ENCODE data around the gene UBTD2.
A peak's percentile ranks its signal among the peaks of the same experiment; 100 is the strongest.

Gene UBTD2

DNA sequence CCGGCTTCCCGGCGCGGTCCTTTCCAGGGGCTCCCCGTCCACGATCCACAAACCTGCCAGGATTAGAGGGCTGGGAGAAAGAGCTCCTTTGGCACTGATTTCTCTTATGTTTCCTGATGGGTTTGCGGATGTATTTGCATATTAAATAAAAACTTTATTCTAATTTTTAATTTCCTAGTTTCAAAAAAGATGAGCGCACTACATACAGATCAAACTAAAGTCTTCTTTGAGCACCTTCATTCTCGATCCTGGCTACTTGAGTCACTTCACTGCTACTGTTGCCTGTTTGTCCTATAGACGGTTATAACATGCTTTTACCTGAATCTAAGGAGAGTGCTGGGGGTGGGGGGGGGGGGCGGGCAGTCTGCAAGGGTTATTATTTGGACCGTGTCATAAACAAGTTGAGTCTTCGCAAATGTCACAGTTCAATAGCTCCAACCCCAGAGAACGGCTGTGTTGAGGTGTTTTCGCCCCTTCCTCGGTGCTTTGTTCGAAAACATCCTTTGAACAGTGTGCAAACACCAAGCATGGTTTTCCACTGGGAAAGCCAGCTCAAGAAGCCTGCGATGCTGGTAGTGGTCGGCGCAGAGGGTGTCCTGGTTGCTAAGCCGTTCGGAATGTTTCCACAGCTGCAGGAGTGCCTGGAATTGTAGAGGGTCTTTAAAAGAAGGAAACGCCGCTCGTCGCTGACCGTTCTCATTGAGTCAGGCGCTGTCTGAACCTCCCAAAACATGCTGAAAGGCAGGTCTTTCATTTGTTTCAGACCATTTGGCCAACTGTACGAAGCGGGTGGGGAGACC is 94.5 kb downstream of the UBTD2 start:
- no peak for DNase-seq

DNA sequence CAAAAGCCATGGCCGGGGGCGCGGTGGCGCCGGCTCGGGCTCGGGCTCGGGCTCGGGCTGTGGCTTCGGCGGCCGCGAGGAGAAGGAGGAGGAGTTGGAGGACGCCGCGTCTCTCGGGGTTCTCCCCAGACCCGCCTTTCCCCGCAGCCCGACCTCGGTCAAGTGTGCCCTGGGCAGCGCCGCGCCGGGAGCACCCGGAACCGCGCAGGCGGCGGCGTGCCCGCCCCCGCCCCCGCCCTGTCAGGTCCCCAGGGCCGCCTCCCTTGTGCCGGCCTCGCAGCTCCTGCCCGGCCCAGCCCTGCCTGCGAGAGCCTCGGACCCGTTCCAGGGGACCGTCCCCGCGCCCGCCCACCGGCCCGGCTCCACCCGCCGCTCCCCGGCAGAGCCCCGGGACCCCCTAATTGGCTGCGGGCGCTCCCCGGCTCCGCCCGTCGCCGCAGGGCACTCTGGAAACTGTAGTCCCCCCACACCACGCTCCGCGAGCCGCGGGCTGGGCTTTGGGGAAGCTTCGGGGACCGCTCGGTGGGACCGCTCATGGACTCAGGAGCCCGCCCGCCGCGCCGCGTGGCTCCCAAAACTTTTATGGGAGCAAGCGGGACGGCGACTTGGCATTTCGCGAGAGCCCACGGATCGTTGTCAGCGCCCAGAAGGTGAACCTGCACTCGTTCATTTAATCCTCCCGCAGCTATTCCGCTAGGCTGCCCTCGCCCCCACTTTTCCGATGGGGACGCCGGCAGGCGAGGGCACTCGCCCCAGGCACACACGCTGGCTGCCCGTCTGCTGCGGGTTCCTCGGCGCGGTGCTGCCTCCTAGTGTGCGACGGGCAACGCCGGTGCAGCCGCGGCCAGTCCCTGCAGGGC is 95.3 kb downstream of the UBTD2 start, which contains the start of gene STK10:
STK10 (minus strand) TSS at position 192 of the 860 bp plus-strand sequence; CDS start at position 10, 182 bp downstream.
- DNase-seq: peak; percentile 79 to 82

DNA sequence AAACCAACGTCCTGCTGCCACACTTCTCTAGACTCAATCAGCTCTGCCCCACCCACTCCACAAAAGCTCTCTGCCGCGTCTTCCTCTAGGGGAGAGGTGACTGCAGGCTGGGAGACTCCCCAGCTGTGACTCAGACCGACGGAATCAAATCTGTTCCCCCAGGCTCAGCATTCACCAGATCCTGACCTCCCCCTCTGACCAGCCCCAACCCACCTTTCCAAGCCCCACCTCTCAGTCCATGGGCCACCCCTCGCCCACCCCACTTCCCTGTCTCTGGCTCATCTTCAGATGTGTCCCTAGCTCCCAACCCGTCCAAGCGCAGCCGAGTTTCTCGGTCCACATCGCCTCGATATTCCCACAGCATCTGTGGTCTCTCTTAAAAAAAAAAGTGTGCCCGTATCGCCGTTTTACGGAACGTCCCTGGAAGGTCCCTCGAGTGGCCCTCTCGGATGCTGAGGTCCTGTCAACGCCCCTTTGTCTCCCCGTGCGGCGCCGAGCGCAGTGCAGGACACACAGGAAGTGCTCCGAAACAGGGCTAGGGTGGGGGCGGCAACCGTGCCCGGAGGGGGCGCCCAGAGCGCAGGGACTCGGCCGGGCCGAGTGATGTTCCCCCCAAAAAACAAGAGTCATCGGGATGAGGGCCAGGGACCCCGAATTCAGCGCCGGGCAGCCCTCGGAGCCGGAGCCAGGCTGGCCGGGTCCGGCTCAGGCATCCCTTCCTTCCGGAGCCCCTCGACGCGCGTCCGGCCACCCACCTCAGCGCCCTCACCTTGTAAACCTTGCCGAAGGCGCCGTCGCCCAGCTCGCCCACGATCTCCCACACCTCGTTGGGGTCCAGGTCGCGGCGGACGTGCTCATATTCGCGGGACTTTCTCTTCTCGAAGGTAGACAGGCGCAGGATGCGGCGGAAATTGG is 96.2 kb downstream of the UBTD2 start:
- DNase-seq: peak in 1 of 2 donors; percentile 64

DNA sequence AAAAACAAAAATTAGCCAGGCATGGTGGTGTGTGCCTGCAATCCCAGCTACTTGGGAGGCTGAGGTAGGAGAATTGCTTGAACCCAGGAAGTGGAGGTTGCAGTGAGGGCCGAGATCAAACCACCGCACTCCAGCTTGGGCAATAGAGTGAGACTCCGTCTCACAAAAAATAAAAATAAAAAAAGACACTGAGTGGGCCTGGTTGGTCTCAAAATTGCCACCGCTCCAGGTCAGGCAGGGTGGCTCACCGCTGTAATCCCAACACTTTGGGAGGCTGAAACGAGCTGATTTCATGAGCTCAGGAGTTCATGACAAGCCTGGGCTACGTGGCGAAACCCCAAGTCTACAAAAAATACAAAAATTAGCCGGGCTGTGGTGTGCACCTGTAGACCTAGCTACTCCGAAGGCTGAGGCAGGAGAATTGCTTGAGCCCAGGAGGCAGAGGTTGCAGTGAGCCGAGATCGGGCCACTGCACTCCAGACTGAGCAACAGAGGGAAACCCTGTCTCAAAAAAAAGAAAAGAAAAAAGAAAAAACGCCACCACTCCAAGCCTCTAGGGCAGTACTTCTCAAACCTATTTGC is 97.4 kb downstream of the UBTD2 start:
- DNase-seq: no peak

DNA sequence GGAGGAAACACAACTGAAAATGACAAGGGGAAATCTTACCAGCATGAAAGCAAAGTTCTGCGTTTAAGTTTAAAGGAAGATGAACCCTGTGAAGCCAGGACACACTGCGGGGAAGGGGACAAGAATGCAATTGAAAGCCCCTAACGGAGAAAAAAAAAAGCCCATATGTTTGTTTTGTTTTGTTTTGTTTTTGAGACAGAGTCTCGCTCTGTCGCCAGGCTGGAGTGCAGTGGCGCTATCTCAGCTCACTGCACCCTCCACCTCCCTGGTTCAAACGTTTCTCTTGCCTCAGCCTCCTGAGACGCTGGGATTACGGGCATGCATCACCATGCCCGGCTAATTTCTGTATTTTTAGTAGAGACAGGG is 98.5 kb downstream of the UBTD2 start:
- DNase-seq: no peak

DNA sequence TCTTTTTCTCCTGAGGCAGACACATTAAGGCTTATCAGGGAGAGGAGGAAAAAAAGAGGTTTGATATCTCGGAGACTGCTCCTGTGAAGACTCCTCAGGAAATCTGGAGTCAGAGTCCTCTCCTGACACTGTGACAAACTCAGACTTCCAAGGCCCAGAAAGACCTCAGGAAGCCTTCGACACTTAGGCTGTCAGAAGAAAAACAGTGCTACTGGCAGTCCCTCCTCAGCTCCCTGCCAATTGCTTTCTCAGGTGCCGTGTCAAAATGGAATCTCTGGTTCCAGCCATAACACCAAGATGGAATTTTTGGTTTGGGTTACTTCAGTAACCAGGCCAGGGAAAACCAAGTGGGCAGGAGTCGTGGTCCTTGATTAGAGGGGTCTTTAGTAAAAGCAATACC is 99.7 kb downstream of the UBTD2 start:
- no peak for DNase-seq

DNA sequence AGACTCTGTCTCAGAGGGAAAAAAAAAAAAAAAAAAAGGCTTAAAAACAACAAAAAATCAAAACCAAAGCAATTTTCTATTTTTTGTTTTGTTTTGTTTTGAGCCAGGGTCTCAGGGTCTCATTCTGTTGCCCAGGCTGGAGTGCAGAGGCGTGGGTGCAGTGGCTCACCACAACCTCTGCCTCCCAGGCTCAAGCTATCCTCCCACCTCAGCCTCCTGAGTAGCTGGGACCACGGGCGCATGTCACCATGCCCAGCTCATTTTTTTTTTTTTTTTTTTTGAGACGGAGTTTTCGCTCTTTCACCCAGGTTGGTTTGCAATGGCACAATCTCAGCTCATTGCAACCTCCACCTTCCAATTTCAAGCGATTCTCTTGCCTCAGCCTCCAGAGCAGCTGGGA is 101.3 kb downstream of the UBTD2 start:
- DNase-seq: no peak

DNA sequence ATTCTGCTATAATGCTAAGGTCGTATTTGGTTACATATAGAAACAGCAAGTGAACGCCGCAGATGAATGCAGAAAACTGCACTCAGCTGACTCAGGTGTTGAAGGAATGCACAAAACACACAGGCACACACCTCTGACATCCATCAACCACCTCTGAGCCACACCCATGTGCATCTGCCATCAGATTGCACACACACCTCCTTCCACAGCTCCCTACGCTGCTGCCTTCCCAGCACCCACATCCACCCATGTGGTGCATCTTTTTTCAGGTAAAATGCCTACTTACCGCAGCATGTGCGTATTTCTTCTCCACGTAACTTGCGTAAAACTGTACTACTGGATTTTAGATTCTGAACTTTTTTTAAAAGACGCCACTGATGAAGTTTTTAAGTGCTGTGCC is 102.6 kb downstream of the UBTD2 start:
- no peak for DNase-seq

DNA sequence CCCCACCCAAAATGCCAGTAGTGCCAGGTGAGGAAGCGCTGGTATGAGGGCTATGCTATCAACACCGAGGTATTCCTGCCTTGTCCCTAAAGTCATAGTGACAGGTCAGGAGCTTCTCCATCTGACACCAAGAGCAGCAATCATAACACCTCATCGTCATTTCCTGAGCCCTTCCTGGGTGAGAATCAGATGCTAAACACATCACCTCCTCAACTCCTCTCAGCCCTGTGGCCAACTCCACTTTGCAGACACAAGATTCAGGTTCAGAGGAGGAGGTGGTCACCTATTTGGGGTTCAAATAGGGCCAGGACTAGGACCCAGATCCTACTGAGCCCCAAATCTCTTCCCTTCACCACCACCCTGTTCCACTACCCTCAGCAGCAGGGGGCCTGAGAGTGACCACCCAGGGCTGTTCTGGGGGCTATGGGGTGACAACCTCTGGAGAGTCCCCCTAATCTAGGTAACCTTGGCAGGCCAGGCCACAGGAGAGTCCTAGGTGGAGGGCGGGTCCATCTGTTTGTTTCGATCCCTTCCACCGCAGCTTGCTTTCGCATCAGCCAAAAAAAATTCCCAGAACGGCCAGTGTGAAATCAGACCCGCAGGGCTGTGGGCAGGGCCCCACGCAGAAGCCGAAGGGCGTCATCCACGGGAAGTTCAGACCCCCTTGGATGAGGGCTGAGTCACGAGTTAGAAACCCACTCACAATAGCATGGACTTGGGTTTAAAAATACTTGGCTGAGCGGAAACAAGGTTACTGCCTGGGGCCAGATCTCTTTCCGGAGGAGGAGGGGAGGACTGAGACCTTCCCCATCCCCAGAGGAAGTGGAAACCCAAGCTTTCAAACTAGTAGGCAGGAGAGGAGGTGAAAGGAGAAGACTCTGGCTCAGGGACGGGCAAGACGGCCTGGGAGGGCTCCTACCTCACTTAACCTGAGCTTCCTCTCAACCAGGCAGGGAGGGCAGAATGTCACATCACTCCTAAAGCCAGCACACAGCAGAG is 104.3 kb downstream of the UBTD2 start:
- DNase-seq: no peak

DNA sequence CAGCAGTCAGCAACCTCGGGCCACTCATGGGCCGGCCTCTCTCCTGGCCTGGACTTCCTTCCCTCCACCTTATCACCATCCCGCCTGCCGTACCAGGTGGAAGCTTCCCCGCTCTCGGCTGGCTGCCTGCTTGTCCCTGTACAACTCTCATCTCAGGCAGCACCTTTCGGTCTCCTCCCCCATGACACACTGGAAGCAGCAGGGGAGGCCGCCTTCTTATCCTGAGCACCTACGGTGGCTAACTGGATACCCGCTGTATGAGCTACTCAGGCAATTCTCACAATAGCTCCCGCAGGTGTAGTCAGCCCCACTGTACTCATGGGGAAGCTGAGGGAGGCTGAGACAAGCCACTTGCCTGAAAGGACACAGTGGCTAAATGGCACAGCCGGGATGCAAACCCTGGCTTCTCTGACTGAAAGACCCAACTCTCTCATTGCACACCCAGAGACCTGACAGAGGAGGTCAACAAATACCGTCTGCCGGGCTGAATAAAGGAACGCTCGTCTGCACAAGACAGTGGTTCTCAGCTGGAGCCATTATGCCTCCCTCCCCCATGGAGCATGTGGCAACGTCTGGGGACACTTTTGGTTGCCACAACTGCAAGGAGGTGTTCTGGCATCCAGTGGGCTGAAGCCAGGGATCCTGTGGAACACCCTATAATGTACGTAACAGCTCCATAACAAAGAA is 105.1 kb downstream of the UBTD2 start:
- no peak for DNase-seq

DNA sequence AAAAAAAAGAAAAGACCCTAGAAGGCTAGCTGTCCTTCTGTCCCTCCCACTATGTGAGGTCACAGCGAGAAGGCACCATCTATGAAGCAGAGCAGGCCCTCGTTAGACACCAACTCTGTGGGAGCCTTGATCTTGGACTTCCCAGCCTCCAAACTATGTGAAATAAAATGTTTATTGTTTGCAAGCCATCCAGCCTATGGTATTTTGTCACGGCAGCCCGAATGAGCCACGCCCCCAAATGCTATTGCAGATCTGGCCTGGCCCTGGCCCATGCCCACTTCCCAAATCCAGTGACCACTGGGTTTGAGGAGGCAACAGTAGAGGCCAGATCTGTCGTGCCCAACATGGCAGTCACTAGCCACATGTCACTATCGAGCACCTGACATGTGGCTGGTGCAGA is 106.4 kb downstream of the UBTD2 start:
- DNase-seq: no peak

DNA sequence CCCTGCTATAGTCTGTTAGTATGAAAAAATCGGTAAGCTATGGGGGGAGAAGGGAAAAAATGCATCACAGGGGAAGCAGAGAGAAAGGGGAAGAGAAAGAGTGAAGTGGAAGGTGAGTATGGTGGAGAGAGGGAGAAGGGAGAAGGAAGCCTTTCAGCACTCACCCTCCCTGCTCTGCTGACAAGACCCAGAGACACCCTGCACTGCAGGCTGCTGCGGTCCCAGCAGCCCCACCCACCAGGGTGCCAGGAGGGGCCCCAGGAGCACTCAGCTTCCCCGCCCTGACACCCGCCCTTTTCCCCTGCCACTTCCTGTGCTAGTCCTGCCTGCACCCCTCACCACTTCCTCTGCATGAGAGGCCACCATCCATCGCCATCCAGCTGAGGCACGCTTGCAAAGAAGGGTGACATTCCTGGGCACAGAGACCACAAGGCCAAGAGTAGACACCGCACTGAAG is 108.3 kb downstream of the UBTD2 start:
- peak; percentile 75 to 78 for DNase-seq

DNA sequence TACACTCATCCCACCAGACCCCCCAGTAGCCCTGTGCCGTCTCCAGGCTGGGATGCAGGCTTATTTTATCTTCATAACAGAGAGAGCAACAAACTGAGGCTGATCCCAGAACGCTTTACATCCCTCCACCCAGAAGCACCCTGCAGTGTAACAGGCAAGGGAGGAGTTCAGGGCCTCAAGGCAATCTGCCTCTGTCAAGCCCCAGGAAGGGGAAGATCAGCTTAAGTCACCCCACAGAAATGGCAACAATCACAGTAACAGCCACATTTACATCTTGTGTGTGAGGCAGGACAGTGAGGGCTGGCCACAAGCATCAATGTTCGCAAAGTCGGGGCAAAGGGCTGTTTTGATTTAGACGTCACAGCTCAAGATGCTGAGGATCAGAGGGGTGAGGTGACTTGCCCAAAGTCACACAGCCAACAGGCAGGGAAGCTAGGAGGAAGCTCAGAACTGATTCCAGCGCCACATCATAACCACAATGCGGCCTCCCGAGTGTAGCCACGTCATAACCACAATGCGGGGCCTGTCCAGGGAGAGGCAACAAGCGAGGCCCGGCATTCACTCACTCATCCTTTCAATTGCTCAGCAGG is 109.9 kb downstream of the UBTD2 start:
- DNase-seq: peak; percentile 72

DNA sequence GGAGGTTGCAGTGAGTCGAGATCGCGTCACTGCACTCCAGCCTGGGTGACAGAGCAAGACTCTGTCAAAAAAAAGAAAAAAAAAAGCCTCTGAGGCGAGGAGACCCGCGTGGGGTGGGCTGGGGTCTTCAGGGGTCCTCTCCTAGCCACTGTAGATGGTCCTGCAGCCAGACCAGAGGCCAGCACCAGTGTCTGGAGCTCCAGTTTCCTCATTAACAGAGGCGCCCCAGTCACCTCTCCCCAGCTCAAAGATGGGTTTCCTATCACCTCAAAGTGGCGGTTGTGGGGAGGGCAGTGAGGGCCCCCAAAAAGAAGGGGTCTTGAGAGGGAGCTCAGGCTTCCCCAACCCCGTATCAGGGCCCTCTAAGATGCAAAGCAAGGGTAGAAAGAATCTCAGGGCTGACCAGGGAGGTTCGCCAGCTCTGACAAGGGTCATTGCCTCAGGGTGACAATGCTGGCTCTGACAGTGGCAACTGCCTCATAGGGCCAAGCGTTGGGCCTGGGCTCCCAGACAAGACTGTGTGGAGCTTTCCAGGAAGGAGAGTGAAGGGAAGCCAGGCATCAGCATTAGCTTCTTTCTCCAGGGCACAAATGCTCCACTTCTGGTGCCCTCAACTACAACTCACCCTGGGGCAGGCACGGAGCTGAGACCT is 110.5 kb downstream of the UBTD2 start:
- DNase-seq: no peak

DNA sequence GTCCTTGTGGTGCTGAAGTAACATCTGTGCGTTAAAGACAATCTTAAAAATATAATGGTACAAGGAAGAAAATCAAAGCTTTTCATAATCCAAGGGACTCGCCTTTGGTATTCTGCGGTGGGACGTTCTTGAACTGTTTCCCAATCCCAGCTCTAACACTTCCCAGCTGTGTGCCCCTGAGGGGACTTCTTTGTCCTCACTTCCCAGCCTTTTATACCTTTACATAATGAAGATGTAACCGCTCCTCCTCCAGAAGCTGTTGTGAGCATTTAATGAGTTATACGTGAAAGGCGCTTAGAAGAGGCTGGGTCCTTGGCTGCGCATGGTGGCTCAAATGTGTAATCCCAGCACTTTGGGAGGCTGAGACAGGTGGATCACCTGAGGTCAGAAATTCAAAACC is 112.4 kb downstream of the UBTD2 start:
- no peak for DNase-seq

DNA sequence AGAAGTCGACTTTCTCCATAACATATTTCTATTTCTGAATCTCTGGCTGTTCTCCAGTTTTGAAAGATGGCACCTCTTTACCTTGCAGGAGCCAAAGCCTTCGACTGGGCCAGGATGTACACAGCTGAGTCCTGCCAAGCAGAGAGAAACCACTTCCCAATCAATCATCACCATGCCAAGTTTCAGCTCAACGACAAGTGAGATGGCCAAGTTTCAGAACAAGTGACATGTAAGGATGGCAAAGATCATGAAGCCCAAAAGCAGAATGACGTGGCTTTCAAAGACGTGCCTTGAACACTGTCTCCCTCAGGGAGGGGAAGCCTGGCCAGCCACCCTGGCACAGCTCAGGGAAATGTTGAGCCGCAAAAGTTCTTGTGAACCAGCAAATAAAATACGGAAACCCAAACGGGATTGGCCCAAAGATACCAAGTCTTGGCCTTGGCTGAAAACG is 113.3 kb downstream of the UBTD2 start:
- DNase-seq: no peak

DNA sequence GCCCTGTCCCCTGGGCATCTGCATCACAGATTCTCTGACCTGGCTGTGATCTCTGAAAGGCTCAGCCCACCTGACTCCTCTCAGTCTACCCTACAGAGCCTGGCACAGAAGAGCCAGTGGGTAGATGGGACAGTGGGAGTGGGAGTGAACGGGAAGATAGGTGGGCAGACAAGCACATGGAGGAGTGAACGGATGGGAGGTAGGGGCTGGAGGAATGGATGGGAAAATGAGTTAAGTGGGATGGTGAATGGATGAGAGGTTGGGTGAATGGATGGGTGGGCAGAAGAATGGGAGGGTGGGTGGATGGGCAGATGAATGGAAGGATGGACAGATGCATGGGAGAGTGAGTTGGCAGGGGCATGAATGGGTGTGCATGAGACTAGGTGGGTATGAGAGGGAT is 114.3 kb downstream of the UBTD2 start:
- DNase-seq: no peak

DNA sequence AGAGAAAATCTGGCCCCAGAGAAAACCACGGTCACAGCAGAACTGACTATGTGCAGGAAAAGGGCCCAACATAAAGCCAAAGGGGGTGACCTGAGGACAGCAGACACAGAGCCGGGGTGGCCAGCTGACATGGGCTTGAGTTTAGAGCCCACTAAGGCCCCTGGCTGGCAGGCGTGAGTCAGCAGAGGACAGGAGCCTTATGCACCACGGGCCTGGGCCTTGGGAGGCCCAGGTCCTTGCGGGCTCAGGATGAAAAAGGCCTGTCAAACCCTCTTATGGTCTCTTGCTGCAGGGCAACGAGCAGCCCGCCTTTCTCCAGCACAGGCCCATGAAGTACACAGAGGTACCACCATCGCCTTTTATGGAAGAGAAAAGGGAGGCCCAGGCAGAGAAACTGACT is 115.3 kb downstream of the UBTD2 start:
- no peak for DNase-seq

DNA sequence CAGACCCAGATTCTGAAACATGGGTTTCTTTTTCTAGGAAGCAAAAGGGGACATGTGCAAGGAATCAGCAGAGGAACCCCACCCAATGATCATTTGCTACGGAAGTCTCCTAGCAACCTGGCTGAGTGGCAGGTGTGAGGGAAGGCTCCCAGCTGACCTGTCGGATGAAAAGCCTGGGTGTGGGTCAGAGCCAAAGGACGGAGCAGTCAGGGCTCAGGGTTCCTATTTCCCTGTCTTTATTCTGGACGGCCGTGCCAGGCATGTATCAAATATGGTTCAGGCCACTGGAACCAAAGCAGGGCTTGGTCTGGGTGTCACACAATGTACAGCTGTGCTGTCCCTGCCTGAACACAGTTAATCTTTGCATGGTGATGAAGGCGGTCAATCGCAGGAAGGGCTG is 115.7 kb downstream of the UBTD2 start:
- DNase-seq: no peak
